Neuron (in vitro differentiated cells): ENCODE measurements around the gene BEND2.

ENCODE experiments used
- H2AFZ ChIP-seq: one replicate; pipeline ENCODE4 v1.6.1; 2013; ENCODE audit warnings: low read depth, mild to moderate bottlenecking, inconsistent platforms, low read length, moderate library complexity
- H3K27me3 ChIP-seq: one replicate; pipeline ENCODE4 v1.6.1; 2013; ENCODE audit warnings: low read length; ENCODE audit not compliant: insufficient read depth
- H3K36me3 ChIP-seq: one replicate; pipeline ENCODE4 v1.6.1; 2013; ENCODE audit warnings: low read length; ENCODE audit not compliant: insufficient read depth
- H3K4me1 ChIP-seq: one replicate; pipeline ENCODE4 v1.6.1; 2013; ENCODE audit warnings: low read length; ENCODE audit not compliant: insufficient read depth
- H3K4me3 ChIP-seq: 2 replicates; pipeline ENCODE4 v1.5.1; 2013; ENCODE audit warnings: mild to moderate bottlenecking, low read length, moderate library complexity
- H3K9me3 ChIP-seq: one replicate; pipeline ENCODE4 v1.6.1; 2013; ENCODE audit warnings: low read length

Gene BEND2

DNA sequence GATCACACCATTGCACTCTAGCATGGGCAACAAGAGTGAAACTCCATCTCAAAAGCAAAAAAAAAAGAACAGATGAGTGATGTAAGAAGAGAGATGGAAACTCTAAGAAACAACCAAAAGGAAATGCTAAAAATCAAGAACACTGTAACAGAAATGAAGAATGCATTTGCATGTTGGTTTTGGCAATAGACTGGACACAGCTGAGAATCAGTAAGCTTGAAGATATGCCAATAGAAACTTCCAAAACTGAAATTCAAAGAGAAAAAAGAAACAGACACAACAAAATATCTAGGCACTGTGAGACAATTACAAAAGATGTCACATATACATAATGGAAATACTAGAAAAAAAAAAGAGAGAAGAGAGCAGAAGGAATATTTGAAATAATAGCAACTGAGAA is 93.7 kb downstream of the BEND2 start:
- no peak overlapping the region for H2AFZ ChIP-seq
- no peaks in the 10 kb centered on the region for H3K4me1 ChIP-seq
- no peak overlapping the region for H3K4me3 ChIP-seq
- peaks cover 3% of the 10 kb centered on the region for H3K27me3 ChIP-seq
- H3K9me3 ChIP-seq: no peaks in the 10 kb centered on the region
- no peaks in the 10 kb centered on the region for H3K36me3 ChIP-seq

DNA sequence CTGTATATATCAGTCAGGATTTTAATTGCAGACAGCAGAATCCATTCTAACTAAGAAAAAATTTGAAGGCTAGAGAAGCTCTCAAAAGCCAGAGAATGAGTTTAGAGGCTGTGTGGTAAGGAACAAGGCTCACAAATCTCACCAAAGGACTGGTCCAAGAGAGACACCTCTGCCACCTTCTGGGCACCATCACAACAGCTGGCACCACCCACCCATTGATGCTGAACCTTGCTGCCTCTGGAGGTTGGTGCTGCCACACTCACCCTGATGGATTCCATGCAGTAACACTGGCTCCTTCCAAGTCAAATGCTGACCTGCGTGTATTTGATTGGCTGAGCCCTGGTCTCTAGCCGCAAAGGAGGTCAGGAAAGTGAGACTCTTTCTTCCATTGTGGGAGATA is 100.8 kb downstream of the BEND2 start:
- Histone ChIP-seq H3K36me3 (no peaks in the 10 kb centered on the region), H2AFZ (no peak overlapping the region), H3K27me3 (peaks cover 3% of the 10 kb centered on the region), H3K4me1 (no peaks in the 10 kb centered on the region), H3K9me3 (no peaks in the 10 kb centered on the region), H3K4me3 (no peak overlapping the region)
